Activated CD4-positive, alpha-beta T cell treated with anti-CD3 and anti-CD28 coated beads for 48 hours (primary cell): ENCODE measurements around the gene EIF3I.
"Not testable (repeated sequence)": the region's sequence is repeated elsewhere in the genome, so short reads cannot be mapped to it uniquely, and the experiment has no call there.

Source experiments
- DNase-seq: peaks from one replicate; pipeline ENCODE4 v3.0.0-alpha.2; 2020

EIF3I gene

GRCh38 chr1:32232558-32233304 lies 10.5 kb downstream of the EIF3I start:
- DNase-seq: no peak

DNA sequence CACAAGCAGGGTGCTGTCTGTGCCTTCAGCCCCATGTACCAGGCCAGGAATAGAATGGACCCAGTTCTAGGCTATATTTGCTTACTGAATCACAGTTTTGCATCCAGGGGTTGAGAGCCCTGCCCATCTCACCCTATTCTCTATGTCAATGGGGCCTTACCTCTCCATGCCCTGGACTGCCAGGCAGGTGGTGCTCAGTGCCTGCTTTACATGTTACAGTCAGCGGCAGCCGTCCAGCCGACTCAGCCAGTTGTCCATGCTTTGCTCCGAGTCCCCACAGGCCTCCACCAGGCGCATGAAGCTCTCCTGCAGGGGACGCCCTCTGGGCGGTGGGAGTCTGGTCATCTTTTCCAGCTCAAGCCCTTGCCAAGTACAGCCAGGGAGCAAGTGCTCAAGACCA lies 12.6 kb downstream of the EIF3I start:
- DNase-seq: no peak

DNA sequence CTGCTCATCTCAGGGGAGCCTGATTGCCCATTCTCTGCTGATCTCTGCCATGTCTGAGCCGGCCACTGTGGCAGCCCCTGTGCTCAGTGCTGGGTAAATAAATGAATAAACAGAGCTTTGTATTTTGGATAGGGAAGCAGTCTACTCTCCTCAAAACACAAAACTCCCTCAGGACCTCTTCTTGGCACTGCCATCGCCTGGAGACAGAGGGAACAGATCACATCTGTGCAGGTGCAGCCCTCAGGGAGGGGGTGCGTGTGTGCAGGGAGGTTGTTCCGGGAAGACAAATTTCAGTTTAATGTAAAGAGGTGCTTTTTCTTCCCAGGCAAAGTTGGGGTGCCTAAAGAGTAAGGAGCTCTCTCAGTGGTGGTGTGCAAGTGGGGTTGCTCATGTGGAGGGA lies 17.1 kb downstream of the EIF3I start:
- DNase-seq: no peak

GRCh38 chr1:32239790-32240139 lies 17.6 kb downstream of the EIF3I start:
- DNase-seq: no peak

GRCh38 chr1:32240140-32240951 lies 18.1 kb downstream of the EIF3I start:
- peak; percentile 57 for DNase-seq

- peak; percentile 48 for DNase-seq
Observed at GRCh38 chr1:32241001-32241763, 19.0 kb downstream of the EIF3I start.

- DNase-seq: no peak
Observed at GRCh38 chr1:32242341-32242851, 20.2 kb downstream of the EIF3I start.

DNA sequence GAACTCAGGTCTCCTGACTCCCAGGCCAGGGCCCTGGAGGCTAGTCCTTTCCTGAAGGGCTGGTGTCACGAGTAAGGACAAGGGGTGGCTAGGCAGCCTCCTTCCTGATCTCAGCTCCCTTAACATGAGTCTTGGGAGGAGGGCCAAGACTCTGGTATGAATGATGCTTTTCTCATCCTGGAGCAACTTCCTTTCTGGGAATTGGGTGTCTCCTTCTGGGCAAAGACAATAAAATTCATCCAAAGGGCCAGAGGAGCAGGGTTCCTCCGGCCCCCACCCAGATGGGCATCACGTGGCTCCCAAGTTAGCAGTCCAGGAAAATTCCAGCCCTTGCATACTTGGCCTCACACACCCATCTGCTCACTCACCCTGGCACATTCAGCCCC lies 24.7 kb downstream of the EIF3I start, which contains the start of gene FAM167B:
Gene FAM167B, plus strand, starts transcription at position 335 of the 386 bp plus-strand sequence. CDS start 200 bp downstream, outside the sequence.
- no peak for DNase-seq

DNA sequence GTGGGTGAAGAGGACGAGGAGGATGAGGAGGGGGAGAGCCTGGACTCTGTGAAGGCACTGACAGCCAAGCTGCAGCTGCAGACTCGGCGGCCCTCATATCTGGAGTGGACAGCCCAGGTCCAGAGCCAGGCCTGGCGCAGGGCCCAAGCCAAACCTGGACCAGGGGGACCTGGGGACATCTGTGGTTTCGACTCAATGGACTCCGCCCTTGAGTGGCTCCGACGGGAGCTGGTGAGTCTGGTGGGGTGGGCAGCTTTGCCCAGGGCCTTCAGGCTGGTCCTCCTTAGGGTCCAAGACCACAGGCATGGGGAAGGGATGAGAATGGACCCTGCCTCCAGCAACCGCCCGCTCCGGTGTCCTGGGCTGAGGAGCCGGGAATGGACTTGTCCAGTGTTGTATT lies 25.2 kb downstream of the EIF3I start:
- DNase-seq: no peak

DNA sequence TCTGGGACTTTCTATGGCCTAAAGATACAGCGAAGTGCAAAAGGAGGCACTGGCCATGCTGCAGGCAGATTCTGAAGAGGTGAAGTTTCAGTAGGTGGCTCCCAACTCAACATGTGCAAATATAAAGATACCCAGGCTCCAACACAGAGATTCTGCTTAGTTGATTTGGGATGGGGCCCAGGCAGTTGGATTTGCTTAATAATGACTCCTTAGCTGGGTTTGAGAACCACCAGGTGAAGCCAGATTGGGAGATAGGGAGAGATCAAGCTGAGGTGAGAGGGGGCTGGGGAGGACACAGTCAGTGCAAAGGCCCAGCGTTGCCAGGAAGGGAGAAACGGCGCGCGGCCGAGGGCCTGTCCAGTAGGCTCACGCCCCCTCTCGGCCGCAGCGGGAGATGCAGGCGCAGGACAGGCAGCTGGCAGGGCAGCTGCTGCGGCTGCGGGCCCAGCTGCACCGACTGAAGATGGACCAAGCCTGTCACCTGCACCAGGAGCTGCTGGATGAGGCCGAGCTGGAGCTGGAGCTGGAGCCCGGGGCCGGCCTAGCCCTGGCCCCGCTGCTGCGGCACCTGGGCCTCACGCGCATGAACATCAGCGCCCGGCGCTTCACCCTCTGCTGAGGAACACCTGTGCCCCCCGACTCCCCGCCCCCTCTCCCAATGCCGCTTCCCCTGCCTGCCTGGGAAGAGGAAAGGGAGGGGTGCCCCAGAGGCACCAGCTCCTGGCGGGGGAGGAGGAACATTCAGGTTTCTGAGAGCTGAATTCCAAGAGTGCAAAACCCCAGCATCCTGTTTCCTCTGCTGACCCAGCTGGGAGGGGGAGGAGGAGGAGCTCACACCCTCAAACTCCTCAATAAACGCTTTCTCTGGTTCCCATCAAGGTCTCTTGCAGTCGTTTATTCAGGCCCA lies 26.0 kb downstream of the EIF3I start:
- peak; percentile 91 for DNase-seq

DNA sequence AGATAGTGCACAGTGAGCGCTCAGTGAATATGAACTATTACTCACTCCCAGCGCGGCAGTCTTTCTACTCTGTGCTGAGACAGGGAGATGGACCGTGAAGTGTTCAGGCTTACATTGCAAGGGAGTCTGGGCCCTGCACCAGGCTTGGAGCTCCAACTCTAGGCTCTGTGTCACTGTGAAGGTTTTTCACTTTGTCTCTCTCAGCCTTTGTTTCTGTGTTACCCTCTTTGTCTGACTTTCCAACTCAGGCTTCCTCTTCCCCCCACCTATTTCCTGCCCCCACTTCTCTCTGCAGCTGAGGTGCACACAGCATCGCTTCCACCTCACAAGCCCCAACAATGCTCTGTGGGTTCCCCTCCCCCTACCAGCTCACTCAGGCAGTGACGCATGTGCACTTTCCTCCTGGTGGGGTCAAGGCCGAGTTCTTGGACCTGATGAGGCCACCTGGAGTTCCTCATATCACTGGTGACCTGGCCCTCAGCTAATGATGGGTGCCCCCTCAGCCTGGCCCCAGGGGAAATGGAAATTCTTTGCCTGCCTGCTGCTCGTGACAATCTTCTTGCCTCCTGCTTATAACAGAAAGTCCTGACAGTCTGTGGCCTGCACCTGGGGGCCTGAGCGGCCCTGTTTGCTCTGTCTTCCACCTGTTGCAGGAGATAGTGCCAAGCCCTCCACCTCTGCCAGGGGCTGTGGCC lies 27.8 kb downstream of the EIF3I start:
- DNase-seq: peak; percentile 83

DNA sequence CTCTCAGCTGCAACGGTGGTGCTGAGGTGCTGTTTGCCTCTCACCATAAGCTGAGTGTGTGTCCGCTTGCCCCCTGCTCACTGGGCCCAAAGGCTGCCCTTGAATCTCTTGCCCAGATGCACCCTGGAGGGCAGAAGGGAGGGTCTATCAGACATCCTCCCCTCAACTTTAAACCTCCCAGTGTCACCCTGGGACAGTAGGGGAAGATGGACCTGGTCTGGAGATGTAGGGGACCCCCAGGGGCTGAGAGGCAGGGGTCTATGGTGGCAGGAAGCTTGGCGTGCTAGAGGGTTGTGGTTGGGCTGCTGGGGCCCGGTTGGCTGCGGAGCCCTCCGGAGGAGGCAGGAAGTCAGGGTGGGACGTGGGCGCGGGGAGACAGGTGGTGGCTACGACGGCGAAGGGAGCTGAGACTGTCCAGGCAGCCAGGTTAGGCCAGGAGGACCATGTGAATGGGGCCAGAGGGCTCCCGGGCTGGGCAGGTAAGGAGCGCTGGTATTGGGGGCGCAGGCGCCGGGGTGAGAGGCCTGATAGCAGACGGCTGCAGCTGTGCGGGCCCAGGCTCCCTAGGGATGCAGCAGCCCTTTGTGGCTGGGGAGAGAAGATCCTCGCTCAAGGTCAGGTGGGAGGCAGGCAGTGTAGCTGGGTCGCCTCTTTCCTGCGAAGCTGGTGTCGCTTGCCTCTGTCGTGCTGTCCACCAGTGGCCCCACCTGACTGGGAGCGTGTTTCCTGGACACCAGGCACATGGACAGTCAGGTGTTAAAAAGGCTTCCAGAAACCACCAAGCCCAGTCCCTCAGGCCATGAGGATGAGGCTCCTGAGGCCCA lies 28.9 kb downstream of the EIF3I start, which contains the start of gene LCK:
Gene LCK, plus strand, starts transcription at position 373 of the 824 bp plus-strand sequence. CDS start 23,065 bp downstream, outside the sequence.
- DNase-seq: peak; percentile 85

- DNase-seq: no peak
Observed at GRCh38 chr1:32255072-32256071, 33.2 kb downstream of the EIF3I start.

- no peak for DNase-seq
Observed at GRCh38 chr1:32256473-32257226, 34.4 kb downstream of the EIF3I start.

DNA sequence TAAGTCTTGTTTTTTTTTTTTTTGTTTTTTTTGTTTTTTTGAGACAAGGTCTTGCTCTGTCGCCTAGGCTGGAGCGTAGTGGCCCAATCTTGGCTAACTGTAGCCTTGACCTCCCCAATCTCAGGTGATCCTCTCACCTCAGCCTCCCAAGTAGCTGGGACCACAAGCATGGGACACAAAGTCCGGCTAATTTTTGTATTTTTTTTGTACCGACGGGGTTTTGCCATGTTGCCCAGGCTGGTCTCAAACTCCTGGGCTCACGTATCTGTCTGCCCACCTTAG lies 35.0 kb downstream of the EIF3I start:
- no peak for DNase-seq

- not testable (repeated sequence) for DNase-seq
Observed at GRCh38 chr1:32263236-32263593, 41.0 kb downstream of the EIF3I start.

GRCh38 chr1:32263744-32264143 lies 41.5 kb downstream of the EIF3I start:
- DNase-seq: no peak

DNA sequence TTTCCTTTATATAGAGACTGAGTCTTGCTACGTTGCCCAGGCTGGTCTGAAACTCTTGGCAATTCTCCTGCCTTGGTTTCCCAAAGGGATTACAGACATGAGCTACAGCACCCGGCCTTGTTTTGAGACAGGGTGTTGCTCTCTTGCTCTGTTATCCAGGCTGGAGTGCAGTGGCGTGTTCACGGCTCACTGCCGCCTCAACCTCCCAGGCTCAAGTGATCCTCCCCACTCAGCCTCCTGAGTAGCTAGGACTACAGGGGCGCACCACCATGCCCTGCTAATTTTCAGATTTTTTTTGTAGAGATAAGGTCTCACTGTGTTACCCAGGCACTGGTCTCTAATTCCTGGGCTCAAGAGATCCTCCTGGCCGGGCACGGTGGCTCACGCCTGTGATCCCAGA lies 43.6 kb downstream of the EIF3I start:
- DNase-seq: no peak
